Measurements from ENCODE around the gene UQCC5.

The UQCC5 gene

DNA sequence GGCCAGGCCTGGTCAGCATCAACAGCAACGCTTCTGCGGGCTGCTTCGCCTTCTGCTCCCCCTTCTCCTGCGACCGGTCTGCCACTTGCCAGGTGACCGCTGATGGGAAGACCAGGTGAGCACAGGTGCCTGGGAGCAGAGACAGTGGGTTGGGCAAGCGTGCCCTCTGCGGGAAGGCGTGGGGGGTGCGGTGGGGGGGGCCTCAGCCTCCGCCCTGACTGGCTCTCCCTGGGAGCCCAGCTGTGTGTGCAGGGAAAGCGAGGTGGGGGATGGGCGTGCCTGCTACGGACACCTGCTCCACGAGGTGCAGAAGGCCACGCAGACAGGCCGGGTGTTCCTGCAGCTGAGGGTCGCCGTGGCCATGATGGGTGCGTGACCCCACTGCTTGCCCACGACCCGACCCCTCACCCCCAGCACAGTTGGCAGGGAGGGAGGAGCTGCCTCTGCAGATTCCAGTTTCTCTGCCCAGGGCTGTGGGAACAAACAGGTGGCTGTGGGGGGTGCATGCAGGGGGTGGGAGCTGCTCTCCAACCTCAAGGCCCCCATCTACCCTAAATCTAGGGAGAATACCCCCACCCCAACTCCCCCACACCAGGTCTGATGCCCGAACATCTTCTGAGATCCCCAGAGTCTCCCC is 32.5 kb upstream of the UQCC5 start:
- FAIRE-seq (no peak), DNase-seq (ENCODE audit: insufficient read length, low spot score) (no peak)
- TF ChIP-seq POU2F2 (IDR thresholded peaks at IDR 0.05; ENCODE audit: low read depth, low read length), result no peak
- TF ChIP-seq TAF1 (IDR thresholded peaks at IDR 0.05; ENCODE audit: low read depth, low read length), result no peak
- TF ChIP-seq POLR2AphosphoS5 (IDR thresholded peaks at IDR 0.05; ENCODE audit: low read depth, low read length), result no peak
- no peak for TF ChIP-seq SPI1 (IDR thresholded peaks at IDR 0.05; ENCODE audit: low read depth, low read length)

GRCh38 chr3:52504977-52505376 is 31.4 kb upstream of the UQCC5 start:
- TF ChIP-seq PAX5 (IDR thresholded peaks at IDR 0.05; ENCODE audit: insufficient read depth, low read length, severe bottlenecking) (no peak), POLR2AphosphoS5 (IDR thresholded peaks at IDR 0.05; ENCODE audit: low read depth, low read length) (no peak), POLR2A (IDR thresholded peaks at IDR 0.05; ENCODE audit: low read depth, low read length) (no peak), POU2F2 (IDR thresholded peaks at IDR 0.05; ENCODE audit: low read depth, low read length) (no peak), TAF1 (IDR thresholded peaks at IDR 0.05; ENCODE audit: low read depth, low read length) (no peak), SPI1 (IDR thresholded peaks at IDR 0.05; ENCODE audit: low read depth, low read length) (no peak)
- DNase-seq (ENCODE audit: insufficient read length, low spot score) (no peak), FAIRE-seq (no peak)

DNA sequence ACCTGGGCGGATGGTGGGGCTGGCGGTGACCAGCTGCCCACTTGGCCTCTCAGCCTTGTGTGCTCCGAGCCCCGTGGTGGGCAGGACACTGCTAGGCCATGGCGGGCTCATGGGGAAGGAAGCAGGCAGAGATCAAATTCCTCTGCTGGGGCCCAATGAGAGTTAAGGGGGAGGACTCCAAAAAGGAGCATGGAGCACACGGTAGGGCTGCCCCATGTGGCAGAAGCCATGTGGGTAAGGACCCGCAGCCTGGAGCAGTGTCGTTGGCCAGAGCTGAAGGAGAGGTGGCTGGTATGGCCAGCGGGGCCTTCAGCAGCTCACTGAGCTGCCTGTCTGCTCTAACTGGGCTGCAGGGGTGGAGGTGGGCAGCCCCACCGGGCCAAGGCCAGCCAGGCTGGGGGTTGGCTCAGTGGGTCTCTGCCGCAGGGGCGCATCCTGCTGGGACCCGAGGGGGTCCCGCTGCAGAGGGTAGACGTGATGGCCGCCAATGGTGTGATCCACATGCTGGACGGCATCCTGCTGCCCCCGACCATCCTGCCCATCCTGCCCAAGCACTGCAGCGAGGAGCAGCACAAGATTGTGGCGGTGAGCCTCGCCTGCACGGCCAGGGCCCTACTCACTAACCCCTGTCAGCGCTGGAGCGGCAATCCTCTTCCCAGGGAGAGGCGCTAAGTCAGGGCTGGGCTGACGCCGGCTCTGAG is 30.0 kb upstream of the UQCC5 start:
- no peak for DNase-seq (ENCODE audit: insufficient read length, low spot score)
- FAIRE-seq, result no peak
- TF ChIP-seq POLR2A (IDR thresholded peaks at IDR 0.05; ENCODE audit: low read depth, low read length), result no peak
- no peak for TF ChIP-seq PAX5 (IDR thresholded peaks at IDR 0.05; ENCODE audit: insufficient read depth, low read length, severe bottlenecking)
- TF ChIP-seq POU2F2 (IDR thresholded peaks at IDR 0.05; ENCODE audit: low read depth, low read length), result no peak
- no peak for TF ChIP-seq TAF1 (IDR thresholded peaks at IDR 0.05; ENCODE audit: low read depth, low read length)
- no peak for TF ChIP-seq POLR2AphosphoS5 (IDR thresholded peaks at IDR 0.05; ENCODE audit: low read depth, low read length)
- TF ChIP-seq SPI1 (IDR thresholded peaks at IDR 0.05; ENCODE audit: low read depth, low read length), result no peak

DNA sequence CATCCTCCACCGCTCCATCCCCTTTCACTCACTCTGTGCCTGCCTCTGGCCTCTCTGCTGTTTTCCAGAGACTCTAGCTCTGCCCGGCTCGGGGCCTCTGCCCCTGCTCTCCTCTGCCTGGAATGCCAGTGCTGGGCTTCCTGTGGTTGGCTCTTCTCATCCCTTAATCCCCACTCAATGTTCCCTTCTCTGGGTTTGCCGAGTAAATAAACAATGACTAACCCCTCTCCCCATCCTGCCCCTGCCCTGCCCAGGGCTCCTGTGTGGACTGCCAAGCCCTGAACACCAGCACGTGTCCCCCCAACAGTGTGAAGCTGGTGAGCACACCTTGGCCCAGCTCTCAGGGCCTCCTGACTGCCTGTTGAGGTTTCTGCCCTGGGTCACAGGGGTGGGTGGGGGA is 29.0 kb upstream of the UQCC5 start:
- no peak for TF ChIP-seq TAF1 (IDR thresholded peaks at IDR 0.05; ENCODE audit: low read depth, low read length)
- FAIRE-seq, result no peak
- DNase-seq (ENCODE audit: insufficient read length, low spot score), result no peak

GRCh38 chr3:52509753-52510328 is 26.6 kb upstream of the UQCC5 start:
- TF ChIP-seq TAF1 (IDR thresholded peaks at IDR 0.05; ENCODE audit: low read depth, low read length), result no peak
- no peak for TF ChIP-seq POLR2A (IDR thresholded peaks at IDR 0.05; ENCODE audit: low read depth, low read length)
- TF ChIP-seq PAX5 (IDR thresholded peaks at IDR 0.05; ENCODE audit: insufficient read depth, low read length, severe bottlenecking), result no peak
- TF ChIP-seq POU2F2 (IDR thresholded peaks at IDR 0.05; ENCODE audit: low read depth, low read length), result no peak
- no peak for TF ChIP-seq SPI1 (IDR thresholded peaks at IDR 0.05; ENCODE audit: low read depth, low read length)
- FAIRE-seq (no peak), DNase-seq (ENCODE audit: insufficient read length, low spot score) (no peak)

GRCh38 chr3:52511509-52511908 is 24.9 kb upstream of the UQCC5 start:
- TF ChIP-seq POU2F2 (IDR thresholded peaks at IDR 0.05; ENCODE audit: low read depth, low read length) (no peak), POLR2AphosphoS5 (IDR thresholded peaks at IDR 0.05; ENCODE audit: low read depth, low read length) (no peak)
- DNase-seq (ENCODE audit: insufficient read length, low spot score) (no peak), FAIRE-seq (no peak)

GRCh38 chr3:52512105-52512504 is 24.3 kb upstream of the UQCC5 start:
- TF ChIP-seq PAX5 (IDR thresholded peaks at IDR 0.05; ENCODE audit: insufficient read depth, low read length, severe bottlenecking) (no peak), SPI1 (IDR thresholded peaks at IDR 0.05; ENCODE audit: low read depth, low read length) (no peak), POLR2A (IDR thresholded peaks at IDR 0.05; ENCODE audit: low read depth, low read length) (no peak), POU2F2 (IDR thresholded peaks at IDR 0.05; ENCODE audit: low read depth, low read length) (no peak), POLR2AphosphoS5 (IDR thresholded peaks at IDR 0.05; ENCODE audit: low read depth, low read length) (no peak), TAF1 (IDR thresholded peaks at IDR 0.05; ENCODE audit: low read depth, low read length) (no peak)
- DNase-seq (ENCODE audit: insufficient read length, low spot score) (no peak), FAIRE-seq (no peak)

GRCh38 chr3:52512727-52513126 is 23.7 kb upstream of the UQCC5 start:
- FAIRE-seq (no peak), DNase-seq (ENCODE audit: insufficient read length, low spot score) (no peak)
- TF ChIP-seq SPI1 (IDR thresholded peaks at IDR 0.05; ENCODE audit: low read depth, low read length) (no peak), POLR2A (IDR thresholded peaks at IDR 0.05; ENCODE audit: low read depth, low read length) (no peak), PAX5 (IDR thresholded peaks at IDR 0.05; ENCODE audit: insufficient read depth, low read length, severe bottlenecking) (no peak), TAF1 (IDR thresholded peaks at IDR 0.05; ENCODE audit: low read depth, low read length) (no peak), POLR2AphosphoS5 (IDR thresholded peaks at IDR 0.05; ENCODE audit: low read depth, low read length) (no peak)

- TF ChIP-seq POLR2AphosphoS5 (IDR thresholded peaks at IDR 0.05; ENCODE audit: low read depth, low read length) (no peak), POU2F2 (IDR thresholded peaks at IDR 0.05; ENCODE audit: low read depth, low read length) (no peak), SPI1 (IDR thresholded peaks at IDR 0.05; ENCODE audit: low read depth, low read length) (no peak), TAF1 (IDR thresholded peaks at IDR 0.05; ENCODE audit: low read depth, low read length) (no peak), POLR2A (IDR thresholded peaks at IDR 0.05; ENCODE audit: low read depth, low read length) (no peak), PAX5 (IDR thresholded peaks at IDR 0.05; ENCODE audit: insufficient read depth, low read length, severe bottlenecking) (no peak)
- DNase-seq (ENCODE audit: insufficient read length, low spot score) (no peak), FAIRE-seq (no peak)
Measured at GRCh38 chr3:52513281-52513680, 23.1 kb upstream of the UQCC5 start.

GRCh38 chr3:52514576-52514975 is 21.8 kb upstream of the UQCC5 start:
- no peak for DNase-seq (ENCODE audit: insufficient read length, low spot score)
- FAIRE-seq, result no peak
- TF ChIP-seq PAX5 (IDR thresholded peaks at IDR 0.05; ENCODE audit: insufficient read depth, low read length, severe bottlenecking) (no peak), TAF1 (IDR thresholded peaks at IDR 0.05; ENCODE audit: low read depth, low read length) (no peak), SPI1 (IDR thresholded peaks at IDR 0.05; ENCODE audit: low read depth, low read length) (no peak), POLR2A (IDR thresholded peaks at IDR 0.05; ENCODE audit: low read depth, low read length) (no peak), POU2F2 (IDR thresholded peaks at IDR 0.05; ENCODE audit: low read depth, low read length) (no peak), POLR2AphosphoS5 (IDR thresholded peaks at IDR 0.05; ENCODE audit: low read depth, low read length) (no peak)
